Measurements from ENCODE around the gene CAMK2D. TPM values are rescaled to one million over a fixed set of nuclear protein-coding genes. Genes with fewer than 3 reads are reported as not detected.

CAMK2D gene
- total RNA-seq, 2 experiments from 2014 or later, result 33.6 to 43.1 TPM

GRCh38 chr4:113404167-113404571, 357.4 kb downstream of the CAMK2D start:
- H3K4me3 Mint-ChIP-seq, result no peak overlapping the region
- no peaks in the 10 kb centered on the region for H3K4me1 Mint-ChIP-seq
- H3K9me3 Mint-ChIP-seq (ENCODE audit: low read depth), result no peaks in the 10 kb centered on the region
- H3K27me3 Mint-ChIP-seq, result no peaks in the 10 kb centered on the region
- H3K36me3 Mint-ChIP-seq, result no peaks in the 10 kb centered on the region
- no peak overlapping the region for H3K27ac Mint-ChIP-seq
- ATAC-seq, result no peak
- CTCF ChIA-PET, result interaction anchor here (1.2 kb wide), 1 partner anchor 9 kb away, joined by 3 read pairs; no protein-coding TSS in a partner anchor
- DNase-seq, result no peak

Other genes with a start within 250 kb of the CAMK2D start
- gene ARSJ, start 217.9 kb upstream of the CAMK2D start, total RNA-seq, result not detected

All from activated CD8-positive, alpha-beta memory T cell treated with anti-CD3 and anti-CD28 coated beads, Interleukin-2, amount 10 ng/mL, durations not matched to agents 7 days and 5 days (primary cell).